ENCODE data around the gene PRRT3.
"Not testable (repeated sequence)": the region's sequence is repeated elsewhere in the genome, so short reads cannot be mapped to it uniquely, and the experiment has no call there.

Gene PRRT3

DNA sequence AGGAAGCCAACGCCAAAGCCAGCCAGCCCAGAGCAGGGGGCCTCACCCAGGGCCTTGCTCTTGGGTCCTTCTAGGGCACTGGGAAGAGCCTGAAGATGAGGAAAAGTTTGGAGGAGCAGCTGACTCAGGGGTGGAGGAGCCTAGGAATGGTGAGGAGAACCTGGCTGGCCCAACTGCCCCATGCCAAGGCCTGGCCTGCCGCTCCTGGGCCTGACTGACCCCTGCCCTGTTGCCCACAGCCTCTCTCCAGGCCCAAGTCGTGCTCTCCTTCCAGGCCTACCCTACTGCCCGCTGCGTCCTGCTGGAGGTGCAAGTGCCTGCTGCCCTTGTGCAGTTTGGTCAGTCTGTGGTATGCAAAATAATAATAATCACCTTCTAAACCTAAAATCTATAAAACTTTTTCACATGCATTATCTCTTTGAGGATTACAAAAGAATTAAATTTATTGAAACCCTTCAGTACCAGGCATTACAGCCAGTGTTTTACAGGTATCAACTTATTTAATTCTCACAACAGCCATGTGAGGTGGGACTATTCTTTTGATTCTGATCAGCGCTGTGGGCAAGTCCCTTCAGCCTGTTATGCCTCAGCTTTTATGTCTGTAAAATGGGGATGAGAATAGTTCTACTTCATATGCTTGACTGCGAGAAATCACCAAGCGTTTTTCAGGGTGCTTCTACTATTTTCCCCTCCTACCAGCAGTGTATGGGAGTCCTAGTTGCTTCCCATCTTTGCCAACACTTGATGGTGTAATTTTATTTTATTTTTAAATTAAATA, 33.8 kb downstream of the PRRT3 start:
- no peak for DNase-seq (ENCODE audit: low read depth in 2 of 2)

DNA sequence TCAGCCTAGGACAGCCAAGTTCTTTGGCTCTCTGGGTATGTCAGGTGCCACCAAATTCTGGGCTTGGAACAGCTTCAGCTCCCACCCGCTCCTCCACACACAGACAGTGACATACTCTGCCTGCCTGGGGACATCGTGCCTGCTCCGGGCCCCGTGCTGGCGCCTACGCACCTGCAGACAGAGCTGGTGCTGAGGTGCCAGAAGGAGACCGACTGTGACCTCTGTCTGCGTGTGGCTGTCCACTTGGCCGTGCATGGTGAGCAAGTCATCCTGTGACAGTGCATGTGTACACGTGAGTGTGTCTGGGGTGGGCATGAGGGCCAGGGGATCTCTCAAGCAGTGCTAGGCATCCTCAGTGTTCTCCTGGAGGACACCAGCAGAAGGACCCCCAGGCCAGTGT, 34.4 kb downstream of the PRRT3 start:
- no peak for DNase-seq (ENCODE audit: low read depth in 2 of 2)

DNA sequence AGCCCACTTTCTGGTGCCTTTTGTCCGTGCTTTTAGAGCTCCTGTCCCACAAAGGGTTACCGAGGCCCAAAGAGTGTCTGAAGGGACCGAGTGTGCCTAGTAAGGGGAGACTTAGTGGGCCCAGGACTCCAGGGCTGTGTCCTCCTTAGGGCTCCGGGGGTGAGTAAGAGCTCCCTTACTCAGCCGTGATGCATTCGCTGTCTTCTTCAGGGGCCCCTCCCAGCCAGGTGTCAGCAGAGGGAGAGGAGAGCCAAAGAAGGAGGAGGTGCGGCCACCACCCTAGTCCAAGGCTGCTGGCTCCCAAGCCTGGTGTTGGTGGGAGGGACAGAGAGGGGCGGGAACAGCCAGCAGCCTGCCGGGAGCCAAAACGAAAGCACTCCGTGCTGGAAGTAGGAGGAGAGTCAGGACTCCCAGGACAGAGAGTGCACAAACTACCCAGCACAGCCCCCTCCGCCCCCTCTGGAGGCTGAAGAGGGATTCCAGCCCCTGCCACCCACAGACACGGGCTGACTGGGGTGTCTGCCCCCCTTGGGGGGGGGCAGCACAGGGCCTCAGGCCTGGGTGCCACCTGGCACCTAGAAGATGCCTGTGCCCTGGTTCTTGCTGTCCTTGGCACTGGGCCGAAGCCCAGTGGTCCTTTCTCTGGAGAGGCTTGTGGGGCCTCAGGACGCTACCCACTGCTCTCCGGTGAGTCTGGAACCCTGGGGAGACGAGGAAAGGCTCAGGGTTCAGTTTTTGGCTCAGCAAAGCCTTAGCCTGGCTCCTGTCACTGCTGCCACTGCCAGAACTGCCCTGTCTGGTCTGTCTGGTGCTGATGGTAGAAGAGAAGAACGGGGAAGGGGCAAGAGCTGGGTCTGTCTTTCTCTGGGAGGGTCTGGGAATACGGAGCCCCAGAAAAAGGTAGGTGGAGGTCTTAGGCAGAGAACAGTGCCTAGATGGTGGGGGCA, 35.2 kb downstream of the PRRT3 start, which contains the start of gene IL17RC:
Gene IL17RC (plus strand): TSS at position 365 of the 947 bp plus-strand sequence. CDS start 218 bp downstream, at position 583.
- DNase-seq (ENCODE audit: low read depth in 2 of 2), result no peak

DNA sequence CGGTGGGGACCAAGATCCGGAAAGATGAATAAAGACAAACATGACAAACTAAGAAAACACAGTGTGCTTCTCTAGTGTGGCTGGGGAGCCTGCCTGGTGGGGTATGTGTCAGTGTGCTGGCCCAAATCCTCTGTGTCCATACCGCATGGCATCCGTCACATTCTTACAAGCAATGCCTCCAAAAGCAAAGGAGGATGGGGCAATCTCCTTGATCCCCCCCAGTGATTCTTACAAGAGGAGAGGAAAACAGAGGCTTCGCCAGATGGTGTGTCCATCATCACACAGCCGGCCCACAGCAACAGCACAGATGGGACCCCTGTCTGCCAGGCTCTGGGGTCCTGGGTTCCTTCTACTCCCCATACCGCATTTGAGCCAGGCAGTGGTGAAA, 35.9 kb downstream of the PRRT3 start:
- DNase-seq (ENCODE audit: low read depth in 2 of 2), result no peak

DNA sequence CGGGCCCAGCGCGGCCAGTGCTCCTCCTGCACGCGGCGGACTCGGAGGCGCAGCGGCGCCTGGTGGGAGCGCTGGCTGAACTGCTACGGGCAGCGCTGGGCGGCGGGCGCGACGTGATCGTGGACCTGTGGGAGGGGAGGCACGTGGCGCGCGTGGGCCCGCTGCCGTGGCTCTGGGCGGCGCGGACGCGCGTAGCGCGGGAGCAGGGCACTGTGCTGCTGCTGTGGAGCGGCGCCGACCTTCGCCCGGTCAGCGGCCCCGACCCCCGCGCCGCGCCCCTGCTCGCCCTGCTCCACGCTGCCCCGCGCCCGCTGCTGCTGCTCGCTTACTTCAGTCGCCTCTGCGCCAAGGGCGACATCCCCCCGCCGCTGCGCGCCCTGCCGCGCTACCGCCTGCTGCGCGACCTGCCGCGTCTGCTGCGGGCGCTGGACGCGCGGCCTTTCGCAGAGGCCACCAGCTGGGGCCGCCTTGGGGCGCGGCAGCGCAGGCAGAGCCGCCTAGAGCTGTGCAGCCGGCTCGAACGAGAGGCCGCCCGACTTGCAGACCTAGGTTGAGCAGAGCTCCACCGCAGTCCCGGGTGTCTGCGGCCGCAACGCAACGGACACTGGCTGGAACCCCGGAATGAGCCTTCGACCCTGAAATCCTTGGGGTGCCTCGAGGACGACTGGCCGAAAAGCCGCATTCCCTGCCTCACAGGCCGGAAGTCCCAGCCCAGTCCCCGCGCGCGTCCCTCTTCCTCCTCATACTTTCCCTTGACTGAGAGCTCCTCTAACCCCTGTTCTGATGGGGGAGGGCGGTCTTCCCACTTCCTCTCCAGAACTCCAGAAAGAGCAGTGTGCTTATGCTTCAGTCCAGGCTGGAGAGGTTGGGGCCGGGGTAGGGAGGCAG, 36.7 kb downstream of the PRRT3 start:
- no peak for DNase-seq (ENCODE audit: low read depth in 2 of 2)

DNA sequence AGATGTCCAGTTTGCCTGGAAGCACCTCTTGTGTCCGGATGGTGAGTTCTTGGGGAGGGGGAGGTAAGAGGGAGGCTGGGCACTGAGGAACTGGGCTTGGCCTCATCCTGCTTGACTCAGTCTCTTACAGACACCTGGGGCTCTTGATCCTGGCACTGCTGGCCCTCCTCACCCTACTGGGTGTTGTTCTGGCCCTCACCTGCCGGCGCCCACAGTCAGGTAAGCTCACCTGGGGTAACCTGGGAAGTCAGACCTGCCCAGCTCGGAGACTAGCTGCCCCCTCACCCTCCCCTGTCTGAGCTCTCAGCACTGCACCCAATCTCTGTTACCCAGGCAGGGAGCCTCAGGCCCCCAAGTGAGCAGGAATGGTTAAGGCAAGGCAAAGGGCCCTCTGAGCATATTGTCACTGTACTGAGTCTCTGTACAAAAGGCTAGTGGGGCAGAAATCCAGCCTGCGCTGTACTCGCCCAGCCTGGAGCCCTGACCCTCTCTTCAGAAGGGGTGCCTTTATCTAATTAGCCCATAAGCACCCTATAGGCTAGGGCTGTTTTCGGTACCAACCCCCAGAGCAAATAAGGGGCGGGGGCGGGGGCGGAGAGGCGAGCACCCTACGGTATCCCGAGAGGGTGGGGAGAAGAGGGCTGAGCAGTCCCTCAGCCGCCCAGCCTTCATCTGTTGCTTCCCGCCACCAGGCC, 37.5 kb downstream of the PRRT3 start:
- DNase-seq (ENCODE audit: low read depth in 2 of 2), result no peak

DNA sequence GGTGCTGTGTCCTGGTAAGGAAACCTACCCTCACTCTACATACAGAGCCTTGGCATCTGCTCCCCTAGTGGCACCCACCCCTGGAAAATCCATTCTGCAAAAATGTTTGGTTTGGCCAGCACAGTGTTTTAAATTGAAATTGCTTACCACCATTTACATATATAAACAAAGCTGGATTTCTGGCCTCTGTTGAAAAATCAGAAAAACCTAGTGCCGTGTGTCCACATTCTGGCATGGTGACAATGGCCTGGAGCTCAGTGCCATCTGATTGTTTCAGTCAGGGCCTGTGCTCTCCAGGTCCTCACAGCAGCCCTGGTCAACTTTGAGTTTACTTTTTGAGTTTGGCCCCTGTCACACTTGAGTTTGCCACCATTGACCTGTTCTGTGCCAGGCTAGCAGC, 38.2 kb downstream of the PRRT3 start:
- DNase-seq (ENCODE audit: low read depth in 2 of 2), result no peak

DNA sequence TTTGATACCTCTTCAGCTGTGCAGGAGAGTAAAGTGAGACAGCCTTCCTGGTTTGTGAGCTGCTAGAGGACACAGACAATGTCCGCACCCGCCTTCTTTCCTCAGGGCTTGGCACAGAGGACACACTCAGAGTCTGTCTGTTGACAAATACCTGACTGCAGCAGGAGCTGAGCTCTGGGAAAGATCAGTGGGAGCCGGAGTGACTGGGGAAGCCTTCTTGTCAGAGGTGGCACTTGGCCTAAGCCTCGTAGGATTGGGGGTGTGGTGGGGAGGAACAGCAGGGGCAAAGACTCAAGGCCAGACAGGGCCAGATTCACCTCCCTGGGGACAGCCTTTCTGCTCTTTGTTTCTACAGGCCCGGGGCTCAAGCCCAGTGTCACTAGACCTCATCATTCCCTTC, 38.6 kb downstream of the PRRT3 start:
- DNase-seq (ENCODE audit: low read depth in 2 of 2), result no peak

DNA sequence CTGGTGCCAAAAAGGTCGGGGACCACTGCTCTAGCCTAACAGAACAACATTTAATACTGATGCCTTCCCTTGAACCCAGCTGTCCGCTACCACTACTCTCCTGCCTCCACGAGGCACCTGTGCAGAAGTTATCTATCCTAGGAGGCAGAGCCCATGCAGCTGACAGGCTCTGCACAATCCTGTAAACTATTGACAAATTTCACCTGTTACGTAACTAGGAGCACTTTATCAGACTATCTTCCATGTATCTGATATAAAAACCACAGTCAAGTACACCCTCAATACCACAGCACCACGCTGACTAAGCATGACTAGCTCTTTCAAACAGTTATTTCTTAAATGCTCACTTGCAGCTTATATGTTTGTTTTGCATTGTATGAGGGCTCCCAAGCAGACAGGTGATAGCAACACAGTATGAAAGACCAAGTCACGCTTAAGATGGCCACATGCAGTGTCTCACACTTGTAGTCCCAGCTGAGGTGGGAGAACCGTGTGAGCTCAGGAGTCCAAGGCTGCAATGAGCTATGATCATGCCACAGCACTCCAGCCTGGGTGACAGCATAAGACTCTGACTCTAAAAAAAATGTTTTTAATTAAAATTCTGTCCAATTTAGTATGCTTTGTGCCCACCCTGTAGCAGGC, 39.8 kb downstream of the PRRT3 start:
- DNase-seq (ENCODE audit: low read depth in 2 of 2), result no peak

DNA sequence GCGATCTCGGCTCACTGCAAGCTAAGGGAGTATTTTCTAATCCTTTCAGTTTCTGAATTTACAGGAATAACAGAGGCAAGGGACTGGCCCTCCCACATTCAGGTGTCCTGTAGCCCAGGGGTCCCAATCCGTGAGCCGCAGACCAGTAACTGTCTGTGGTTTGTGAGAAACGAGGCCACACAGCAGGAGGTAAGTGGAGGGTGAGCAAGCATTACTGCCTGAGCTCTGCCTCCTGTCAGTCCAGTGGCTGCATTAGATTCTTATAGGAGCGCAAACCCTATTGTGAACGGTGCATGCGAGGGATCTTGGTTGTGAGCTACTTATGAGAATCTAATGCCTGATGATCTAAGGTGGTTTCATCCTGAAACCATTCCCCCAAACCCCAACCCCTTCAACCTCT, 40.3 kb downstream of the PRRT3 start:
- DNase-seq (ENCODE audit: low read depth in 2 of 2), result no peak

DNA sequence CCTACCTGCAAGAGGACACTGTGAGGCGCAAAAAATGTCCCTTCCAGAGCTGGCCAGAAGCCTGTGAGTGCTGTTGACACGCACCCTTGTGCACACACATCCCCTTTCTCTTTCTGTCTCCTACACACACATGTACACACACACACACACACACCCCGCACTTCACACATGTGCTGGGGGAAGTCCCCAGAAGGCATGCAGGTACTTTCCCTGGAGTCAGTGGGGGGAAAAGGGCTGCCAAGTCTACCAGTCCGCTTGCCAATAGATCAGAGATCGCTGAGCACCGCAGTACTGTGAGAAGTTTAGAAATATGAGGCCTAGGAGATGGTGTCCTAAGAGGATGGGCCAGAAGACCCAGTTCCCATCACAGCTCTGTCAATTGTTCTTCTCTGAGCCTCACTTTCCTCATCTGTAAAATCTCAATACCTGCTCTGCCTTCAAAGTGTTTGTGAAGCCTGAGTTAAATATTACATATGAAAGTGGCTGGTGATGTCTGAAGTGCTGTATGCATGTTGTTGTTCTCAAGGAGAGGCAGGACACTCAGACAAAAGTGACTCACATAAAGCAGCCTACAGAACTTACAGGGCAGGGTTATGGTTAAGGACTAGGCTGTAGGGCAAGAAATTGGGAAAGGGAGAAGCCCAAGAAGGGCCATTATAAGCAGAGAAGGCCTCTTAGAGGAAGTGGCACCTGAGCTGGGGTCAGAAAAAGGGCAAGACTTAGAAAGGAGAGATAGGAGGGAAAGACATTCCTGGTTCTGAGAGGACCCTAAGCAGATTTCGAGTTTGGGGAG, 42.8 kb downstream of the PRRT3 start:
- DNase-seq (ENCODE audit: low read depth in 2 of 2), result no peak

DNA sequence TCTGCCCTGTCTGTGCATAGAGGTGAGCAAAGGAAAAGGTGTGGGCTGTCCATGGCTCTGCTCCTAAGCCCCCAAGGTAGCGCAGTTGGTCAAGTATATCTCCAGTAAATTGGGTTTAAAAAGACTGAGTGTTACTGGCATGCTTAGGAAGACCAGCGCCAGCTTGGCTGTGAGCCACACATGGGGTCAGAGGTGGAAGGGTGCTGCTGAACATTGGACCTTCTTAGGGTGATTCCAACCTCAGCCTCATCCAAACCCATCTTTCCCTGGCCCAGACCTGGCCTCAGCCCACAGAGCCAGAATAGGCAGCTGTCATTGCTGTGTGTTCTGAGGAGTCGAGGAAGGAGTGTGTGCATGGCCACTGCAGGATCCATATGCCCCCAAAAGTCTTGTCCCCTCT, 43.9 kb downstream of the PRRT3 start:
- DNase-seq (ENCODE audit: low read depth in 2 of 2), result no peak

DNA sequence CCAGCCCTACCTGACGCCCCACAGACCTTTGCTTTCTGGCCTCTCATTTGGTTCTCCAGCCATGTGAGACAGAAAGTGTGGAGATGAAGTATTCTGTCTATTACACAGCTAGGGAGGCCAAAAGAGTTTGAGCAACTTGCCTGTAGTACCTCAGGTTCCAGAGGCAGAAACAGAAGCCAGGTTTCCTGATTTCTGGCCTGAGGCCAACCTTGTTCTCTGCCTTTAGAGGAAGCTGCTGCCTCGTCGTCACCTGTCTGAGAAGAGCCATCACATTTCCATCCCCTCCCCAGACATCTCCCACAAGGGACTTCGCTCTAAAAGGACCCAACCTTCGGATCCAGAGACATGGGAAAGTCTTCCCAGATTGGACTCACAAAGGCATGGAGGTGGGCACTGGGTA, 45.7 kb downstream of the PRRT3 start:
- DNase-seq (ENCODE audit: low read depth in 2 of 2), result no peak

DNA sequence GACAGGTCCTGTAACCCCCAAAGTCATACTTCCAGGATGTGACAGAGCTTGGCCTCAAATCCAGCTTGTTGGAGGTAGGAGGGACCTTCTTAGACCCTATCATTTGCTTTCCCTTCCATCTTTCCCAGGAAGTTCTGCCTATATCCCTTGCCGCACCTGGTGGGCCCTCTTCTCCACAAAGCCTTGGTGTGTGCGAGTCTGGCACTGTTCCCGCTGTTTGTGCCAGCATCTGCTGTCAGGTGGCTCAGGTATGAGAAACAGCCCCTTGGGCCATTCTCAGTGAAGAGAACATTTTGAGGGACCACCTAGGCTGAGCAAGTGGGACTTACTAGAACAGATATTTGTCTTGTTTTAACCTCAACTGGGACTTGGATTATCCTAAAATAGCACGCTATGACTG, 48.3 kb downstream of the PRRT3 start:
- DNase-seq (ENCODE audit: low read depth in 2 of 2), result no peak

DNA sequence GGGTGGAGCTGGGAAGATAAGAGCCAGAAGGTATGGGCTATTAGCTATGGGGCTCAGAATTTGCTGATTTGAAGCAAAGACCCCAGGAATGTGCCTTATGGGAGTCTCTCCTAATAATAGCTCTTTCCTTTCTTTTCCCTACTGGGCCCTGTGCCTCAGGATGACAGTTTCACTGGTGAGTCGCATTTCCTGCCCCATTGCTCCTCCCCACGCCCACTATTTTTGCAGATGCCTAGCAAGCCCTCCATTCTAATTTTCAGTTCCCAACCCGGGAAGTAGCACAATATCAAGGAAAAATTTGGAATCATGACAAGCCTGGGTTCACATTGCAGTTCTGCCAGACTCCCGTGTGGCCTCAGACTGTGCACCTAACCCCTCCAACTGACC, 49.0 kb downstream of the PRRT3 start:
- no peak for DNase-seq (ENCODE audit: low read depth in 2 of 2)

DNA sequence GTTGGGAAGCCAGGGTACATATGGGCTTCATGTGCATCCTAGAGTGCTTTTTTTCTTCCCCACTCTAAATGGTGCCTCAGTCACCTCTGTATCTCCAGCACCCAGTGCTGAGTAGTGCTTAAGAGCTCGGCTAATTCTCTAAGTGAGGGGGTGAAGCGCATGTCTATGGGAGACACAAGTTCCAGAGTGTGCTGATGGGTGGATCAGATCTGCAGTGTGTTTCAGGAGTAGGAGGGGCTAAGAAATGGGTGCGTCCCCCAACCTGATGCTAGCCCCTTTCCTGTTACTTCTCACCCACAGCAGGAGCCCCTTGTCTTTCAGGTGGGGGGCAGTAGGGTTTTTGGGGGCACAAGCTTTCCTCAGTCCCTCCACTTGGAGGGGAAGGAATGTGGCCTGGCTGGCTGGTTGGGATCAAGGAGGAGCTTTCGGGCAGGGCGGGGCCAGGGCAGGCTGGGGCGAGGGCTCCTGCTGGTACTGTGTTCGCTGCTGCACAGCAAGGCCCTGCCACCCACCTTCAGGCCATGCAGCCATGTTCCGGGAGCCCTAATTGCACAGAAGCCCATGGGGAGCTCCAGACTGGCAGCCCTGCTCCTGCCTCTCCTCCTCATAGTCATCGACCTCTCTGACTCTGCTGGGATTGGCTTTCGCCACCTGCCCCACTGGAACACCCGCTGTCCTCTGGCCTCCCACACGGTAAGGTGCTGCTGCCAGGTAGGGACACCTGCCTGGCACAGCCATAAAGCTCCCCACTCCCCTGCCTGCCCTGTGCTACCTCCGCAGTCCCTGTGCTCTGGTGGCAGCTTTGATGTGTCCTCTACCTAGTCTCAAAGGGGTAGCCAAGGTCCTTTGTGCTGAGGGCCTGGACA, 49.6 kb downstream of the PRRT3 start, which contains the start of gene IL17RE:
Gene IL17RE (plus strand): TSS at position 477 of the 866 bp plus-strand sequence. CDS start 85 bp downstream, at position 562.
- no peak for DNase-seq (ENCODE audit: low read depth in 2 of 2)

DNA sequence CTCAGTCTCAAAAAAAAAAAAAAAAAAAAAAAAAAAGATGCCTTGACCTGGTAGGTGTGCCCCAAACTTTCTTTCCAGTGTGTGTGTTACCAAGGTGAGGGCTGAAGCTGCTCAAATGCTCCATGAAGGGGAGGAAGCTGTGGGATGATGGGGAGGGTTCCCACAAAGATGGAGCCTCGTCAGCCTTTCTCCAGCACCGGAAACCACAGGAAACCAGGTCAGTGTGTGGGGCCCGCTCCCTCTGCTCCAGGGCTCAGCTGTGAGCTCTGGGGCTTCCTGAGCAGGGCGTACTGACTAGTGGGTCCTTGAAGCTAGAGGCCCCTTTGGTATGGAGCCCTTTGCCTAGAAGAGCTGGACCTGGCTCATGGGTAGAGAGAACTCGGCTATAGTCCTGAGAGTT, 50.2 kb downstream of the PRRT3 start:
- no peak for DNase-seq (ENCODE audit: low read depth in 2 of 2)

DNA sequence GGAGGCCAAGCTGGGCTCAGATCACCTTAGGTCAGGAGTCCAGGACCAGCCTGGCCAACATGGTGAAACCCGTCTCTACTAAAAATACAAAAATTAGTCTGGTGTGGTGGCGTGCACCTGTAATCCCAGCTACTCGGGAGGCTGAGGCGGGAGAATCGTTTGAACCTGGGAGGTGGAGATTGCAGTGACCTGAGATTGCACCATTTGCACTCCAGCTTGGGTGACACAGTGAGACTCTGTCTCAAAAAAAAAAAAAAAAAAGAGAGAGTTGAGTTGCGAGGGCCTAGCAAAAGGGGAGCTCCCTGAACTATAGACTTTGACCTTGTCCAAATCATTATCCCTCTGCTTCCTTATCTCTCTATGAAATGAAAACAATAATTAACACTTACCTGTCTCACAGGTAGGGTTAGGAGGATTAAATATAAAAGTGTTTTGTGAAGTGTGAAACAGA, 51.2 kb downstream of the PRRT3 start:
- not testable (repeated sequence) for DNase-seq (ENCODE audit: low read depth in 2 of 2)

DNA sequence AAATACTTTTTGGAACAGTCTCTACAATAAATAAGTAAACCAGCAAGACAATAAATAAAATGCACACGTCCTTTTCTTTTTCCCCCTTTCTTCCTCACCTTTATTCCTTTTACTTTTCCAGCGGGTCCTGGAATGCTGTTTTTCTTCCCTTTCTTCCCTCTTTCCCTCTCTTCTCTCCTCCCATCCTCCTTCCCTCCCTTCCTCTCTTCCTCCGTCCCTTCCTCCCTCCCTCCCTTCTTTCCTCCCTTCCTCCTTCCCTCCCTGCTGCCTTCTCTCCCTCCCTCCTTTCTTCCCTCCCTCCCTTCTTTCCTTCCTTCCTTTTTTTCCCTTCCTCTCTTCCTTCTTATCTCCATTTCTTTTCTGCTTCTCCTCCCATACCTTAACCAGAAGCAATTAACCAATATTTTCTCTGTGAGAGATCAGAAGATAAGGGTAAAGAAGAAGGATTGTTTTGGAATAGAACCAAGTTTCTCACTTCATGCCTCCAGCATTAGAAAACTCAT, 52.9 kb downstream of the PRRT3 start:
- no peak for DNase-seq (ENCODE audit: low read depth in 2 of 2)
